Upper lobe of left lung (tissue), 6 donors: Measurements from ENCODE around the gene PPP2R2C. TPM values are rescaled to one million over a fixed set of nuclear protein-coding genes. Genes with fewer than 3 reads are reported as not detected.

Experiments used
- ATAC-seq, 2 donors: fragments of 200-7000 bp; cut with Tn5 transposase; one replicate each; pipeline ENCODE4 v1.9.1; 2022; ENCODE audit warnings: mild to moderate bottlenecking in 2 of 2, moderate library complexity in 2 of 2; ENCODE audit not compliant: low FRiP score in 2 of 2
- DNase-seq, 2 donors: peaks; one replicate each; pipeline ENCODE4 v3.0.0-alpha.2; 2019 to 2020
- H3K27ac ChIP-seq, 4 donors: fragments of 200-600 bp; sonication (generic); one replicate each; pipeline ENCODE4 v1.5.1; 2016 to 2019
- H3K27me3 ChIP-seq, 4 donors: fragments of 200-600 bp; sonication (generic); one replicate each; pipeline ENCODE4 v1.5.1; 2017 to 2019
- H3K36me3 ChIP-seq, 4 donors: fragments of 200-600 bp; sonication (generic); one replicate each; pipeline ENCODE4 v1.5.1; 2016 to 2019
- H3K4me1 ChIP-seq, 4 donors: fragments of 200-600 bp; sonication (generic); one replicate each; pipeline ENCODE4 v1.5.1; 2018 to 2019
- H3K4me3 ChIP-seq, 4 donors: fragments of 200-600 bp; sonication (generic); one replicate each; pipeline ENCODE4 v1.5.1; 2017 to 2019; ENCODE audit warnings: mild to moderate bottlenecking in 2 of 4, moderate library complexity in 1 of 4
- H3K9me3 ChIP-seq, 4 donors: fragments of 200-600 bp; sonication (generic); one replicate each; pipeline ENCODE4 v1.5.1; 2018 to 2019
- CTCF ChIP-seq, 6 experiments: fragments of 450-650 bp in 4 of 6; fragments of 200-600 bp in 2 of 6; sonication (generic) in 2 of 6; IDR thresholded peaks; one replicate each; pipeline ENCODE4 v1.5.1; 2016 to 2019; ENCODE audit warnings: antibody characterized with exemption in 6 of 6
- EP300 ChIP-seq, 4 donors: sonication (generic); formaldehyde crosslinking; IDR thresholded peaks; one replicate each; pipeline ENCODE4 v1.5.1; 2017; ENCODE audit warnings: antibody characterized with exemption in 4 of 4, control low read depth in 2 of 4
- POLR2A ChIP-seq, 4 donors: fragments of 450-650 bp; IDR thresholded peaks; one replicate each; pipeline ENCODE4 v1.5.1; 2016 to 2017; ENCODE audit warnings: antibody characterized with exemption in 4 of 4, mild to moderate bottlenecking in 2 of 4
- POLR2AphosphoS5 ChIP-seq, 2 donors: sonication (generic); formaldehyde crosslinking; IDR thresholded peaks; one replicate each; pipeline ENCODE4 v1.5.1; 2017; ENCODE audit warnings: antibody characterized with exemption in 2 of 2
- WGBS, 2 donors: methylation state at CpG; one replicate each; pipeline ENCODE4 v1.1.5; 2017 to 2018; 5-methylcytosine and 5-hydroxymethylcytosine counted together
- total RNA-seq, 6 donors: library from RNA; depleted of rRNA in 4 of 6; stranded (reverse); fragments of >200 nt in 4 of 6; gene quantifications; one replicate each; pipeline versions ENCODE4 v1.1.0 to v1.2.1, GENCODE V29; 2016 to 2021
- donor health status: DM: no; HTN: no; CAD: no; lungs with moderate emphysema.
- donor health status: DM: no; HTN: yes; CAD: no; lungs with severe emphysema.

Gene PPP2R2C
- total RNA-seq, 6 donors from 2014 or later, result 0.09 to 0.17 TPM; not detected in 4

- no peak for ATAC-seq
- TF ChIP-seq EP300 (IDR thresholded peaks at IDR 0.05) (no peak), POLR2AphosphoS5 (IDR thresholded peaks at IDR 0.05) (no peak), CTCF (IDR thresholded peaks at IDR 0.05) (no peak), POLR2A (IDR thresholded peaks at IDR 0.05) (no peak)
- 84 to 89% methylated on average over 2 to 3 of the region's 3 CpGs for WGBS, 2 donors
- Histone ChIP-seq H3K9me3 (peaks cover 0 to 24% (median 15%) of the 10 kb centered on the region in 4 donors), H3K27ac (no peak overlapping the region), H3K4me3 (no peak overlapping the region), H3K27me3 (no peaks in the 10 kb centered on the region), H3K36me3 (no peaks in the 10 kb centered on the region), H3K4me1 (no peaks in the 10 kb centered on the region)
- DNase-seq, result no peak
Observed at GRCh38 chr4:6506616-6507140, 34.3 kb upstream of the PPP2R2C start.

- ATAC-seq, result no peak
- Histone ChIP-seq H3K27me3 (no peaks in the 10 kb centered on the region), H3K4me3 (no peak overlapping the region), H3K36me3 (no peaks in the 10 kb centered on the region), H3K4me1 (no peaks in the 10 kb centered on the region), H3K9me3 (peaks cover 0 to 24% (median 15%) of the 10 kb centered on the region in 4 donors), H3K27ac (no peak overlapping the region)
- TF ChIP-seq POLR2AphosphoS5 (IDR thresholded peaks at IDR 0.05) (no peak), POLR2A (IDR thresholded peaks at IDR 0.05) (no peak), CTCF (IDR thresholded peaks at IDR 0.05) (no peak), EP300 (IDR thresholded peaks at IDR 0.05) (no peak)
- WGBS, 2 donors, result 82% methylated on average over 5 of the region's 5 CpGs
- no peak for DNase-seq
Observed at GRCh38 chr4:6504900-6505496, 32.6 kb upstream of the PPP2R2C start.

- Histone ChIP-seq H3K27me3 (no peaks in the 10 kb centered on the region), H3K36me3 (no peaks in the 10 kb centered on the region), H3K27ac (no peak overlapping the region), H3K4me1 (no peaks in the 10 kb centered on the region), H3K9me3 (peaks cover 0 to 24% (median 15%) of the 10 kb centered on the region in 4 donors), H3K4me3 (no peak overlapping the region)
- ATAC-seq, result no peak
- TF ChIP-seq POLR2AphosphoS5 (IDR thresholded peaks at IDR 0.05) (no peak), EP300 (IDR thresholded peaks at IDR 0.05) (no peak), CTCF (IDR thresholded peaks at IDR 0.05) (no peak), POLR2A (IDR thresholded peaks at IDR 0.05) (no peak)
- 67 to 68% methylated on average over 6 of the region's 6 CpGs for WGBS, 2 donors
- DNase-seq, result no peak
Observed at GRCh38 chr4:6502747-6503465, 30.5 kb upstream of the PPP2R2C start.

GRCh38 chr4:6502147-6502546, 29.7 kb upstream of the PPP2R2C start:
- Histone ChIP-seq H3K4me1 (no peaks in the 10 kb centered on the region), H3K27me3 (no peaks in the 10 kb centered on the region), H3K4me3 (no peak overlapping the region), H3K27ac (no peak overlapping the region), H3K36me3 (no peaks in the 10 kb centered on the region), H3K9me3 (peaks cover 0 to 22% (median 15%) of the 10 kb centered on the region in 4 donors)
- WGBS, 2 donors, result 68 to 74% methylated on average over 6 of the region's 6 CpGs
- ATAC-seq (no peak), DNase-seq (no peak)
- TF ChIP-seq EP300 (IDR thresholded peaks at IDR 0.05), result no peak
- no peak for TF ChIP-seq POLR2A (IDR thresholded peaks at IDR 0.05)
- no peak for TF ChIP-seq CTCF (IDR thresholded peaks at IDR 0.05)
- TF ChIP-seq POLR2AphosphoS5 (IDR thresholded peaks at IDR 0.05), result no peak
